ENCODE measurements around the gene CCDC136.

CCDC136 gene

GRCh38 chr7:128792471-128793180 is 858 bp downstream of the CCDC136 start:
- H3K4me3 ChIP-seq (ENCODE audit: low read depth, low read length): no peak overlapping the region; the same call in 1 of the 2 replicates
- no peak overlapping the region for H3K27ac ChIP-seq (ENCODE audit: low read depth, low read length)
- peaks cover 11% of the 10 kb centered on the region; the same call in 1 of the 2 replicates for H3K27me3 ChIP-seq (ENCODE audit: insufficient read depth, low read length)
- no peaks in the 10 kb centered on the region for H3K4me1 ChIP-seq (ENCODE audit: control insufficient read depth, insufficient read depth, low read length, unreplicated experiment)
- H3K36me3 ChIP-seq (ENCODE audit: insufficient read depth, low read length): no peaks in the 10 kb centered on the region
- H3K79me2 ChIP-seq (ENCODE audit: control insufficient read depth, insufficient read depth, low read length, unreplicated experiment): no peaks in the 10 kb centered on the region
- H2AFZ ChIP-seq (ENCODE audit: low read length, unreplicated experiment): no peak overlapping the region

- Histone ChIP-seq H3K4me1 (ENCODE audit: control insufficient read depth, insufficient read depth, low read length, unreplicated experiment) (no peaks in the 10 kb centered on the region), H3K27ac (ENCODE audit: low read depth, low read length) (no peak overlapping the region), H3K79me2 (ENCODE audit: control insufficient read depth, insufficient read depth, low read length, unreplicated experiment) (no peaks in the 10 kb centered on the region), H3K27me3 (ENCODE audit: insufficient read depth, low read length) (peaks cover 7% of the 10 kb centered on the region; the same call in 1 of the 2 replicates), H3K4me3 (ENCODE audit: low read depth, low read length) (no peak overlapping the region), H2AFZ (ENCODE audit: low read length, unreplicated experiment) (no peak overlapping the region), H3K36me3 (ENCODE audit: insufficient read depth, low read length) (no peaks in the 10 kb centered on the region)
Observed at GRCh38 chr7:128793181-128793547, 1.4 kb downstream of the CCDC136 start.

- H3K4me1 ChIP-seq (ENCODE audit: control insufficient read depth, insufficient read depth, low read length, unreplicated experiment): no peaks in the 10 kb centered on the region
- peaks cover 7% of the 10 kb centered on the region; the same call in 1 of the 2 replicates for H3K27me3 ChIP-seq (ENCODE audit: insufficient read depth, low read length)
- no peak overlapping the region for H3K27ac ChIP-seq (ENCODE audit: low read depth, low read length)
Observed at GRCh38 chr7:128794020-128794419, 2.3 kb downstream of the CCDC136 start.

DNA sequence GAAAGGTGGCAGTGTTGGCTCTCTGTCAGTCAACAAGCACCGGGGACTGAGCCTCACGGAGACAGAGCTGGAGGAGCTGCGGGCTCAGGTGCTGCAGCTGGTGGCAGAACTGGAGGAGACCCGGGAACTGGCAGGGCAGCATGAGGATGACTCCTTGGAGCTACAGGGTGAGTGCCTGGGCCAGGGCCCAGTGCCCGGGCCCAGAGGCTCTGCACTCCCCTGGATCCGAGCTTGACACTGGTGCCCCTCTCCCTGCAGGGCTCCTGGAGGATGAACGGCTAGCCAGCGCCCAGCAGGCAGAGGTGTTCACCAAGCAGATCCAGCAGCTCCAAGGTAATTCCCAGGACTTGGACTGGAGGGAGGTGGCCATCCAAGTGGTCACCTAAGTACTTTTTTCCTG is 2.7 kb downstream of the CCDC136 start:
- Histone ChIP-seq H3K36me3 (ENCODE audit: insufficient read depth, low read length) (no peaks in the 10 kb centered on the region), H3K4me3 (ENCODE audit: low read depth, low read length) (no peak overlapping the region), H3K4me1 (ENCODE audit: control insufficient read depth, insufficient read depth, low read length, unreplicated experiment) (no peaks in the 10 kb centered on the region), H3K79me2 (ENCODE audit: control insufficient read depth, insufficient read depth, low read length, unreplicated experiment) (no peaks in the 10 kb centered on the region), H2AFZ (ENCODE audit: low read length, unreplicated experiment) (no peak overlapping the region), H3K27me3 (ENCODE audit: insufficient read depth, low read length) (peaks cover 7% of the 10 kb centered on the region; the same call in 1 of the 2 replicates), H3K27ac (ENCODE audit: low read depth, low read length) (no peak overlapping the region)

More at GRCh38 chr7:128794020-128794419, 2.3 kb downstream of the CCDC136 start:
- no peak overlapping the region for H2AFZ ChIP-seq (ENCODE audit: low read length, unreplicated experiment)
- no peaks in the 10 kb centered on the region for H3K79me2 ChIP-seq (ENCODE audit: control insufficient read depth, insufficient read depth, low read length, unreplicated experiment)
- no peaks in the 10 kb centered on the region for H3K36me3 ChIP-seq (ENCODE audit: insufficient read depth, low read length)
- no peak overlapping the region for H3K4me3 ChIP-seq (ENCODE audit: low read depth, low read length)

- H3K27me3 ChIP-seq (ENCODE audit: insufficient read depth, low read length): peaks cover 4% of the 10 kb centered on the region; the same call in 1 of the 2 replicates
- H3K79me2 ChIP-seq (ENCODE audit: control insufficient read depth, insufficient read depth, low read length, unreplicated experiment): no peaks in the 10 kb centered on the region
- no peak overlapping the region for H3K27ac ChIP-seq (ENCODE audit: low read depth, low read length)
- H2AFZ ChIP-seq (ENCODE audit: low read length, unreplicated experiment): no peak overlapping the region
- H3K4me1 ChIP-seq (ENCODE audit: control insufficient read depth, insufficient read depth, low read length, unreplicated experiment): no peaks in the 10 kb centered on the region
- no peaks in the 10 kb centered on the region for H3K36me3 ChIP-seq (ENCODE audit: insufficient read depth, low read length)
- no peak overlapping the region for H3K4me3 ChIP-seq (ENCODE audit: low read depth, low read length)
Observed at GRCh38 chr7:128795129-128795528, 3.4 kb downstream of the CCDC136 start.

GRCh38 chr7:128796327-128796726 is 4.6 kb downstream of the CCDC136 start:
- Histone ChIP-seq H3K4me1 (ENCODE audit: control insufficient read depth, insufficient read depth, low read length, unreplicated experiment) (no peaks in the 10 kb centered on the region), H3K27ac (ENCODE audit: low read depth, low read length) (no peak overlapping the region), H3K79me2 (ENCODE audit: control insufficient read depth, insufficient read depth, low read length, unreplicated experiment) (no peaks in the 10 kb centered on the region), H3K4me3 (ENCODE audit: low read depth, low read length) (no peak overlapping the region), H3K36me3 (ENCODE audit: insufficient read depth, low read length) (no peaks in the 10 kb centered on the region), H2AFZ (ENCODE audit: low read length, unreplicated experiment) (no peak overlapping the region), H3K27me3 (ENCODE audit: insufficient read depth, low read length) (no peaks in the 10 kb centered on the region)

GRCh38 chr7:128799451-128799850 is 7.7 kb downstream of the CCDC136 start:
- H3K27me3 ChIP-seq (ENCODE audit: insufficient read depth, low read length): no peaks in the 10 kb centered on the region
- H3K36me3 ChIP-seq (ENCODE audit: insufficient read depth, low read length): no peaks in the 10 kb centered on the region
- H3K4me3 ChIP-seq (ENCODE audit: low read depth, low read length): no peak overlapping the region
- no peak overlapping the region for H2AFZ ChIP-seq (ENCODE audit: low read length, unreplicated experiment)
- H3K4me1 ChIP-seq (ENCODE audit: control insufficient read depth, insufficient read depth, low read length, unreplicated experiment): no peaks in the 10 kb centered on the region
- H3K27ac ChIP-seq (ENCODE audit: low read depth, low read length): no peak overlapping the region
- no peaks in the 10 kb centered on the region for H3K79me2 ChIP-seq (ENCODE audit: control insufficient read depth, insufficient read depth, low read length, unreplicated experiment)

GRCh38 chr7:128800567-128800966 is 8.8 kb downstream of the CCDC136 start:
- no peaks in the 10 kb centered on the region for H3K4me1 ChIP-seq (ENCODE audit: control insufficient read depth, insufficient read depth, low read length, unreplicated experiment)
- no peaks in the 10 kb centered on the region for H3K36me3 ChIP-seq (ENCODE audit: insufficient read depth, low read length)
- no peak overlapping the region for H3K4me3 ChIP-seq (ENCODE audit: low read depth, low read length)
- H3K79me2 ChIP-seq (ENCODE audit: control insufficient read depth, insufficient read depth, low read length, unreplicated experiment): no peaks in the 10 kb centered on the region
- H3K27me3 ChIP-seq (ENCODE audit: insufficient read depth, low read length): no peaks in the 10 kb centered on the region
- no peak overlapping the region for H3K27ac ChIP-seq (ENCODE audit: low read depth, low read length)
- no peak overlapping the region for H2AFZ ChIP-seq (ENCODE audit: low read length, unreplicated experiment)

- Histone ChIP-seq H3K27me3 (ENCODE audit: insufficient read depth, low read length) (no peaks in the 10 kb centered on the region), H3K4me1 (ENCODE audit: control insufficient read depth, insufficient read depth, low read length, unreplicated experiment) (no peaks in the 10 kb centered on the region), H3K36me3 (ENCODE audit: insufficient read depth, low read length) (no peaks in the 10 kb centered on the region), H2AFZ (ENCODE audit: low read length, unreplicated experiment) (no peak overlapping the region), H3K27ac (ENCODE audit: low read depth, low read length) (no peak overlapping the region), H3K4me3 (ENCODE audit: low read depth, low read length) (no peak overlapping the region), H3K79me2 (ENCODE audit: control insufficient read depth, insufficient read depth, low read length, unreplicated experiment) (no peaks in the 10 kb centered on the region)
Observed at GRCh38 chr7:128801003-128801402, 9.2 kb downstream of the CCDC136 start.

DNA sequence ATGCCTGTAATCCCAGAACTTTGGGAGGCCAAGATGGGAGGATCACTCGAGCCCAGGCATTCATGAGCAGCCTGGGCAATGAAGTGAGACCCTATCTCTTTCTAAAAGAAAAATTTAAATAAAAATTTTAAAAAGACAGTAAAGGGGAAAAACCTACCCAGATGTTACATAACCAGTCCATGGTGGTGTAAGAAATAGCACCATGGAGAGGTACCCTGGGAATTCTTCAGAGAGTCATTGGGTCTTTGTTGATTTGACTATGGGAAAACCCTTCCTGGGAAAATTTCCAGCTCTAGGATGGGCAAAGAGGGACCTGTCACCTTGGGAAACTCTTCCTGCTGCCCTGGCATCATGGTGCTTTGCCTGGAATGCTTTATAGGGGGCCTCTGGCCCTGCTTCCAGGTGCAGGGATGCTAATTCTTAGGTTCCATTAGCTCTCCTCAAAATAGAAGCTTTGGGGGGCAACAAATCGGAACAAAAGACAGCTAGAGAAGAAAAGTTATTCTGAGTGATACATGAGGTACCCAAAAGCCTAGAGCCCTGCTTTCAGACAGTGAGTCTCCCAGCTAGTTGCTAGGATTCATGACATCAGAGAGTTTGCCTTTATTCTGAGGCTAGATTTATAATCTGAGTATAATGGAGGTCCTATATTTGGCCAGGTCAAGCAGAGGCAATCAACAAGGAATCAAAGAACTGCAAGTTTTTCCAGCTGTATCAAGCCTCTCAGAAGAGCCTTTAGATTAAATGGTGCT is 10.1 kb downstream of the CCDC136 start:
- H3K36me3 ChIP-seq (ENCODE audit: insufficient read depth, low read length): no peaks in the 10 kb centered on the region
- no peaks in the 10 kb centered on the region for H3K4me1 ChIP-seq (ENCODE audit: control insufficient read depth, insufficient read depth, low read length, unreplicated experiment)
- H2AFZ ChIP-seq (ENCODE audit: low read length, unreplicated experiment): no peak overlapping the region
- no peak overlapping the region for H3K27ac ChIP-seq (ENCODE audit: low read depth, low read length)
- H3K79me2 ChIP-seq (ENCODE audit: control insufficient read depth, insufficient read depth, low read length, unreplicated experiment): no peaks in the 10 kb centered on the region
- no peaks in the 10 kb centered on the region for H3K27me3 ChIP-seq (ENCODE audit: insufficient read depth, low read length)
- no peak overlapping the region for H3K4me3 ChIP-seq (ENCODE audit: low read depth, low read length)

DNA sequence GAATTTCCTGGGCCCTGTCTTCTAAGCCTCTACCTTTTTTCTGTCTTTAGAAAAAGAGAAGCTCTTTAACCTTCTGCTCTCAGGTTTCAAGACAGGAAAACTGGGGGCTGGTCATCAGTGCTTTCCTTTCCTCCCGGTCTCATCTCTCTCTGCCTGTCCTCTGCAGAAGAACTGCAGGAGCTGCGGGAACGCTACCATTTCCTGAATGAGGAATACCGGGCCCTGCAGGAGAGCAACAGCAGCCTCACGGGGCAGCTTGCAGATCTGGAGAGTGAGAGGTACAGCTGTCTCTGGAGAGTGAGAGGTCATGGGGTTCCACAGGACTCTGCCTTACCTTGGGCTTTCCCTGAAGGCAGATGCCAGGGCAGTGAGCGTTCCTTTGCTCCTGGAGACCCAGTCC is 12.7 kb downstream of the CCDC136 start:
- no peaks in the 10 kb centered on the region for H3K36me3 ChIP-seq (ENCODE audit: insufficient read depth, low read length)
- H3K4me1 ChIP-seq (ENCODE audit: control insufficient read depth, insufficient read depth, low read length, unreplicated experiment): no peaks in the 10 kb centered on the region
- H3K27ac ChIP-seq (ENCODE audit: low read depth, low read length): no peak overlapping the region
- H3K27me3 ChIP-seq (ENCODE audit: insufficient read depth, low read length): no peaks in the 10 kb centered on the region
- no peaks in the 10 kb centered on the region for H3K79me2 ChIP-seq (ENCODE audit: control insufficient read depth, insufficient read depth, low read length, unreplicated experiment)
- no peak overlapping the region for H2AFZ ChIP-seq (ENCODE audit: low read length, unreplicated experiment)
- H3K4me3 ChIP-seq (ENCODE audit: low read depth, low read length): no peak overlapping the region

Measured in ACC112 (cell line).